Central memory CD8-positive, alpha-beta T cell (primary cell): ENCODE measurements around the gene ZNF862.

Source experiments
- ATAC-seq: fragments of 150-1000 bp; cut with Tn5 transposase; replicated peaks from 2 replicates; pipeline ENCODE4 v1.10.0; 2022; ENCODE audit warnings: mild to moderate bottlenecking, moderate FRiP score, moderate number of reproducible peaks; ENCODE audit not compliant: poor library complexity, severe bottlenecking; ENCODE audit errors: extremely low read depth
- DNase-seq, 2 donors: peaks; one replicate each; pipeline ENCODE4 v3.0.0; 2021; ENCODE audit warnings: low spot score in 2 of 2
- H3K27ac Mint-ChIP-seq: one replicate; pipeline ENCODE4 v1.8.0; 2022; ENCODE audit warnings: low read depth, mild to moderate bottlenecking, moderate library complexity, mixed read lengths
- H3K27me3 Mint-ChIP-seq: one replicate; pipeline ENCODE4 v1.8.0; 2022; ENCODE audit warnings: mixed read lengths
- H3K36me3 Mint-ChIP-seq: one replicate; pipeline ENCODE4 v1.8.0; 2022; ENCODE audit warnings: mild to moderate bottlenecking, moderate library complexity, mixed read lengths; ENCODE audit not compliant: insufficient read depth
- H3K4me1 Mint-ChIP-seq: one replicate; pipeline ENCODE4 v1.8.0; 2022; ENCODE audit warnings: mixed read lengths
- H3K4me3 Mint-ChIP-seq: one replicate; pipeline ENCODE4 v1.8.0; 2022; ENCODE audit warnings: mild to moderate bottlenecking, moderate library complexity, mixed read lengths
- H3K9me3 Mint-ChIP-seq: one replicate; pipeline ENCODE4 v1.8.0; 2022; ENCODE audit warnings: mixed read lengths

ZNF862 gene

GRCh38 chr7:149869867-149870266 lies 31.7 kb downstream of the ZNF862 start:
- peak overlapping the region; percentile 69 for H3K4me3 Mint-ChIP-seq

GRCh38 chr7:149870274-149870673 lies 32.1 kb downstream of the ZNF862 start:
- DNase-seq (no peak), ATAC-seq (no peak)
- H3K4me1 Mint-ChIP-seq = peaks cover 84% of the 10 kb centered on the region
- H3K36me3 Mint-ChIP-seq = peaks cover 15% of the 10 kb centered on the region
- H3K27ac Mint-ChIP-seq = peak overlapping the region; percentile 76
- no peaks in the 10 kb centered on the region for H3K27me3 Mint-ChIP-seq
- H3K4me3 Mint-ChIP-seq = peak overlapping the region; percentile 69
- no peaks in the 10 kb centered on the region for H3K9me3 Mint-ChIP-seq

More at GRCh38 chr7:149869867-149870266, 31.7 kb downstream of the ZNF862 start:
- Mint-ChIP-seq H3K9me3 (no peaks in the 10 kb centered on the region), H3K27me3 (no peaks in the 10 kb centered on the region), H3K27ac (peak overlapping the region; percentile 76), H3K36me3 (peaks cover 11% of the 10 kb centered on the region), H3K4me1 (peaks cover 83% of the 10 kb centered on the region)
- ATAC-seq (peak; percentile 65), DNase-seq (peak in 1 of 2 donors; percentile 57)

GRCh38 chr7:149870701-149871483 lies 32.7 kb downstream of the ZNF862 start:
- Mint-ChIP-seq H3K36me3 (peaks cover 19% of the 10 kb centered on the region), H3K27me3 (no peaks in the 10 kb centered on the region), H3K27ac (peak overlapping the region; percentile 80), H3K4me3 (peak overlapping the region; percentile 69), H3K4me1 (peaks cover 84% of the 10 kb centered on the region), H3K9me3 (no peaks in the 10 kb centered on the region)
- peak in 1 of 2 donors; percentile 42 for DNase-seq
- peak; percentile 37 for ATAC-seq

GRCh38 chr7:149871576-149871975 lies 33.4 kb downstream of the ZNF862 start:
- DNase-seq (no peak), ATAC-seq (no peak)
- Mint-ChIP-seq H3K9me3 (no peaks in the 10 kb centered on the region), H3K4me3 (peak overlapping the region; percentile 69), H3K4me1 (peaks cover 80% of the 10 kb centered on the region), H3K27me3 (no peaks in the 10 kb centered on the region), H3K27ac (peak overlapping the region; percentile 80), H3K36me3 (peaks cover 21% of the 10 kb centered on the region)

- peaks cover 72% of the 10 kb centered on the region for H3K4me1 Mint-ChIP-seq
- no peak for ATAC-seq
- DNase-seq = no peak
Measured at GRCh38 chr7:149872419-149873073, 34.4 kb downstream of the ZNF862 start.

GRCh38 chr7:149873074-149873969 lies 35.1 kb downstream of the ZNF862 start, which contains the start of gene ATP6V0E2:
Gene ATP6V0E2 (plus strand): TSS chr7:149873969. CDS start chr7:149874066, 97 bp downstream.
- H3K4me3 Mint-ChIP-seq = peak within 1 kb of the TSS; percentile 86
- peaks cover 28% of the 10 kb centered on the region for H3K36me3 Mint-ChIP-seq
- ATAC-seq (peak; percentile 48), DNase-seq (peak; percentile 73)
- H3K9me3 Mint-ChIP-seq = no peaks in the 10 kb centered on the region
- peak within 1 kb of the TSS; percentile 84 for H3K27ac Mint-ChIP-seq
- H3K4me1 Mint-ChIP-seq = peaks cover 67% of the 10 kb centered on the region
- H3K27me3 Mint-ChIP-seq = no peaks in the 10 kb centered on the region

More at GRCh38 chr7:149872419-149873073, 34.4 kb downstream of the ZNF862 start:
- Mint-ChIP-seq H3K36me3 (peaks cover 23% of the 10 kb centered on the region), H3K4me3 (peak overlapping the region; percentile 86), H3K27me3 (no peaks in the 10 kb centered on the region), H3K9me3 (no peaks in the 10 kb centered on the region), H3K27ac (peak overlapping the region; percentile 84)

GRCh38 chr7:149873970-149874643 lies 35.9 kb downstream of the ZNF862 start:
- DNase-seq = no peak
- H3K4me1 Mint-ChIP-seq = peaks cover 62% of the 10 kb centered on the region
- ATAC-seq = peak; percentile 4
- peaks cover 30% of the 10 kb centered on the region for H3K36me3 Mint-ChIP-seq
- no peaks in the 10 kb centered on the region for H3K27me3 Mint-ChIP-seq
- H3K27ac Mint-ChIP-seq = peak overlapping the region; percentile 84
- no peaks in the 10 kb centered on the region for H3K9me3 Mint-ChIP-seq
- H3K4me3 Mint-ChIP-seq = peak overlapping the region; percentile 86

- peak overlapping the region; percentile 86 for H3K4me3 Mint-ChIP-seq
- H3K9me3 Mint-ChIP-seq = no peaks in the 10 kb centered on the region
- no peak overlapping the region for H3K27ac Mint-ChIP-seq
- peaks cover 33% of the 10 kb centered on the region for H3K36me3 Mint-ChIP-seq
- peaks cover 57% of the 10 kb centered on the region for H3K4me1 Mint-ChIP-seq
- no peak for ATAC-seq
- H3K27me3 Mint-ChIP-seq = no peaks in the 10 kb centered on the region
- no peak for DNase-seq
Measured at GRCh38 chr7:149874644-149875028, 36.5 kb downstream of the ZNF862 start.

GRCh38 chr7:149875396-149875795 lies 37.2 kb downstream of the ZNF862 start:
- H3K27ac Mint-ChIP-seq = no peak overlapping the region
- ATAC-seq (no peak), DNase-seq (no peak)
- peaks cover 32% of the 10 kb centered on the region for H3K36me3 Mint-ChIP-seq
- no peaks in the 10 kb centered on the region for H3K9me3 Mint-ChIP-seq
- peak overlapping the region; percentile 86 for H3K4me3 Mint-ChIP-seq
- H3K4me1 Mint-ChIP-seq = peaks cover 49% of the 10 kb centered on the region
- H3K27me3 Mint-ChIP-seq = no peaks in the 10 kb centered on the region

GRCh38 chr7:149877890-149878522 lies 39.8 kb downstream of the ZNF862 start:
- Mint-ChIP-seq H3K4me1 (peaks cover 38% of the 10 kb centered on the region), H3K36me3 (peaks cover 28% of the 10 kb centered on the region), H3K9me3 (no peaks in the 10 kb centered on the region), H3K4me3 (no peak overlapping the region), H3K27me3 (no peaks in the 10 kb centered on the region), H3K27ac (no peak overlapping the region)
- DNase-seq = no peak
- no peak for ATAC-seq

- H3K27ac Mint-ChIP-seq = no peak overlapping the region
- no peak for ATAC-seq
- peaks cover 28% of the 10 kb centered on the region for H3K36me3 Mint-ChIP-seq
- H3K27me3 Mint-ChIP-seq = no peaks in the 10 kb centered on the region
- peaks cover 42% of the 10 kb centered on the region for H3K4me1 Mint-ChIP-seq
- H3K9me3 Mint-ChIP-seq = no peaks in the 10 kb centered on the region
- no peak for DNase-seq
- no peak overlapping the region for H3K4me3 Mint-ChIP-seq
Measured at GRCh38 chr7:149878523-149878921, 40.3 kb downstream of the ZNF862 start.
